Psoas muscle (tissue), 8 donors: ENCODE results near the gene MTMR3. TPM values are rescaled to one million over a fixed set of nuclear protein-coding genes. Genes with fewer than 3 reads are reported as not detected.

Experiments
- ATAC-seq, 4 donors: fragments of 200-7000 bp; cut with Tn5 transposase; one replicate each; pipeline ENCODE4 v1.9.1; 2020; ENCODE audit warnings: moderate library complexity in 3 of 4, mild to moderate bottlenecking in 2 of 4
- DNase-seq, 2 donors: peaks; one replicate each; pipeline ENCODE4 v3.0.0-alpha.2; 2020
- H3K27ac ChIP-seq: fragments of 200-600 bp; one replicate; pipeline ENCODE4 v1.8.0; 2022
- H3K27me3 ChIP-seq, 3 donors: fragments of 200-600 bp in 1 of 3; one replicate each; pipeline versions ENCODE4 v1.6.1 to v1.8.0; 2013 to 2022; ENCODE audit warnings: low read length in 2 of 3, mild to moderate bottlenecking in 2 of 3, moderate library complexity in 1 of 3; ENCODE audit not compliant: insufficient read depth in 3 of 3
- H3K36me3 ChIP-seq, 2 donors: fragments of 200-600 bp in 1 of 2; one replicate each; pipeline versions ENCODE4 v1.6.1 to v1.8.0; 2013 to 2022; ENCODE audit warnings: low read depth in 1 of 2, mild to moderate bottlenecking in 1 of 2, moderate library complexity in 1 of 2; ENCODE audit not compliant: insufficient read depth in 1 of 2
- H3K4me1 ChIP-seq: fragments of 200-600 bp; one replicate; pipeline ENCODE4 v1.8.0; 2022
- H3K4me3 ChIP-seq: fragments of 200-600 bp; one replicate; pipeline ENCODE4 v1.8.0; 2022; ENCODE audit warnings: mild to moderate bottlenecking
- H3K9me3 ChIP-seq: fragments of 200-600 bp; one replicate; pipeline ENCODE4 v1.8.0; 2022
- WGBS, 3 donors: extraction: QIAGEN DNeasy Blood & Tissue Kit; methylation state at CpG; one replicate each; pipeline versions ENCODE4 v1.1.6 to v1.1.7; 2013; 5-methylcytosine and 5-hydroxymethylcytosine counted together
- intact Hi-C, 2 donors: fragments of 100-400 bp; cut with DNase I; formaldehyde crosslinking; loops; one replicate each; pipeline versions ENCODE4 v1.11.0 to v1.14.2; 2022
- polyA plus RNA-seq, 3 donors: library from polyadenylated mRNA; stranded (reverse); fragments of 200-250 nt; gene quantifications; one replicate each; pipeline ENCODE4 v1.2.3, GENCODE V29; 2013
- total RNA-seq, 4 donors: library from RNA; stranded (reverse); fragmentation: NEBNext Ultra II Directional in 2 of 4; extraction: Animal tissue kit (Norgen Biotek cat#: 25700) in 2 of 4; gene quantifications; one replicate each; pipeline versions ENCODE4 v1.2.1 to v1.2.4, GENCODE V29; 2021 to 2023
- TF ChIP-seq, protein P1 (sequence below): fragments of 200-600 bp; IDR thresholded peaks from one replicate; pipeline ENCODE4 v1.8.0; 2022; ENCODE audit warnings: antibody characterized with exemption
- donor health status: healthy with polysubstance abuse.
- donor health status: DM: no; HTN: no; CAD: no; lungs with moderate emphysema.
- donor health status: Bipolar disorder and iron deficiency.
- donor health status: healthy.
- donor health status: DM: yes; HTN: yes; CAD: no.
- donor health status: DM: no; HTN: no; CAD: no.
- donor health status: DM: no; HTN: no; CAD: no.
- donor health status: DM: yes; HTN: yes; CAD: no.

Gene MTMR3
- total and polyA plus RNA-seq, 7 donors = 7.8 to 37.9 (median 31.8) TPM

DNA sequence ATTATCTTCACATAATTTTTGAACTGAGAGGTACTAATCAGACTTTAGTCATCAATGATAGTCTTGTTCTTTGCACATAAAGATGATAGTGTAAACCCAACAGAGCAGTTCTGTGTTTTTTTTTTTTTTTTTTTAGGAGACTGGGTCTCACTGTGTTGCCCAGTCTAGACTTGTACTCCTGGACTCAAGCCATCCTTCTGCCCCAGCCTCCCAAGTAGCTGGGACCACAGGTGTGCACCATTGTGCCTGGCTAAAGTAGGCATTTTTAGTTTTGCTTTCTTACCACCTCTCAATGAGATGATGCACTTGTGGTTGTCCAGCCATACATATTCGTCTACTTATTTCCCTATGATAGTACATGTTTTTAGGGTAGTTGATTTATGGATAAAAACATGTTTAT is 50.6 kb downstream of the MTMR3 start:
- no peak overlapping the region for H3K27ac ChIP-seq
- no peaks in the 10 kb centered on the region for H3K36me3 ChIP-seq
- WGBS, 3 donors = 94 to 100% (median 100%) methylated on average over 1 of the region's 1 CpG
- ATAC-seq (no peak), DNase-seq (no peak)
- intact Hi-C loops = no loop called here
- TF ChIP-seq, protein P1, sequence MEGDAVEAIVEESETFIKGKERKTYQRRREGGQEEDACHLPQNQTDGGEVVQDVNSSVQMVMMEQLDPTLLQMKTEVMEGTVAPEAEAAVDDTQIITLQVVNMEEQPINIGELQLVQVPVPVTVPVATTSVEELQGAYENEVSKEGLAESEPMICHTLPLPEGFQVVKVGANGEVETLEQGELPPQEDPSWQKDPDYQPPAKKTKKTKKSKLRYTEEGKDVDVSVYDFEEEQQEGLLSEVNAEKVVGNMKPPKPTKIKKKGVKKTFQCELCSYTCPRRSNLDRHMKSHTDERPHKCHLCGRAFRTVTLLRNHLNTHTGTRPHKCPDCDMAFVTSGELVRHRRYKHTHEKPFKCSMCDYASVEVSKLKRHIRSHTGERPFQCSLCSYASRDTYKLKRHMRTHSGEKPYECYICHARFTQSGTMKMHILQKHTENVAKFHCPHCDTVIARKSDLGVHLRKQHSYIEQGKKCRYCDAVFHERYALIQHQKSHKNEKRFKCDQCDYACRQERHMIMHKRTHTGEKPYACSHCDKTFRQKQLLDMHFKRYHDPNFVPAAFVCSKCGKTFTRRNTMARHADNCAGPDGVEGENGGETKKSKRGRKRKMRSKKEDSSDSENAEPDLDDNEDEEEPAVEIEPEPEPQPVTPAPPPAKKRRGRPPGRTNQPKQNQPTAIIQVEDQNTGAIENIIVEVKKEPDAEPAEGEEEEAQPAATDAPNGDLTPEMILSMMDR = no peak
- peaks cover 44% of the 10 kb centered on the region for H3K4me1 ChIP-seq
- H3K27me3 ChIP-seq = no peaks in the 10 kb centered on the region
- no peak overlapping the region for H3K4me3 ChIP-seq
- H3K9me3 ChIP-seq = no peaks in the 10 kb centered on the region

DNA sequence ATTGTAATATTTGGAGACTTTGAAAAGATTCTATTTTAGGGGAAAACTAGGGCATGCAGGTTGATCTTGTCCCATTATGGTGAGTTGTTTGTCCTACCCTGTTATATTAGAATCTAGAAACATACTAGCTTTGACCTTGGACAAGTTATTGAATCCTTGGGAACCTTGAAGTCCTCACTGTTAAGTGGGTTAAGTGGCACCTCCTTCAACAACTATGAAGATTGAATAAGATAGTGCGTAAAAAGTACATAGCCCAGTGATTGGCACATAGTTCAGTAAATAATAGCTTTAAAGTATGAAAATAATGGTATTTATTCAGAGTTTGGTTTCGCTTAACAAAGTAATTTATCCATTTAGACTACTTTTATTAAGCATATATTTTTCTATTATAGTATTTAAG is 51.6 kb downstream of the MTMR3 start:
- H3K9me3 ChIP-seq = no peaks in the 10 kb centered on the region
- no peak overlapping the region for H3K4me3 ChIP-seq
- WGBS, 3 donors = 97 to 99% (median 97%) methylated on average over 2 of the region's 2 CpGs
- intact Hi-C loops = no loop called here
- no peak overlapping the region for H3K27ac ChIP-seq
- peaks cover 44% of the 10 kb centered on the region for H3K4me1 ChIP-seq
- no peaks in the 10 kb centered on the region for H3K36me3 ChIP-seq
- ATAC-seq (no peak), DNase-seq (no peak)
- no peaks in the 10 kb centered on the region for H3K27me3 ChIP-seq
- TF ChIP-seq, protein P1 = no peak

DNA sequence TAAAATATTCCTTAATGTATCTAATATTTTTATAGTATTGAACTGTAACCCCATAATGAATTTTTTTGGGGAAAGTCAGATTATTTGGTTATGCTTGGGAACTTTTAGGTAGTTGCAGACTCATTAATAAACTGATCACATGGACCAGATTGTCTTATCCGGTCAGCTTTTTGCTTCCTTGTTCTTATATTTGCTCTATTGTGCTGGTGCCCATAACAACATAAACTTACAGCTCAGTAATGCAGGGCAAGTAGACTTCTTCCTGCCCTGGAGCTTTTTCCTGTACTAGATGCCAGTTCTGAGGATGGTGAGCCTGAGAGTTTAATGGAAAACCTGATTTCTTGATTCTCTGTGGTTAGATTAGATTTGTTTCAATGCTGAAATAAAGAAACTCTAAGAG is 53.2 kb downstream of the MTMR3 start:
- TF ChIP-seq, protein P1 = no peak
- DNase-seq = no peak
- ATAC-seq = no peak
- no peak overlapping the region for H3K27ac ChIP-seq
- intact Hi-C loops = no loop called here
- H3K9me3 ChIP-seq = no peaks in the 10 kb centered on the region
- H3K27me3 ChIP-seq = no peaks in the 10 kb centered on the region
- H3K36me3 ChIP-seq = no peaks in the 10 kb centered on the region
- peaks cover 47% of the 10 kb centered on the region for H3K4me1 ChIP-seq
- 52 to 71% (median 59%) methylated on average over 1 of the region's 1 CpG for WGBS, 3 donors
- no peak overlapping the region for H3K4me3 ChIP-seq

DNA sequence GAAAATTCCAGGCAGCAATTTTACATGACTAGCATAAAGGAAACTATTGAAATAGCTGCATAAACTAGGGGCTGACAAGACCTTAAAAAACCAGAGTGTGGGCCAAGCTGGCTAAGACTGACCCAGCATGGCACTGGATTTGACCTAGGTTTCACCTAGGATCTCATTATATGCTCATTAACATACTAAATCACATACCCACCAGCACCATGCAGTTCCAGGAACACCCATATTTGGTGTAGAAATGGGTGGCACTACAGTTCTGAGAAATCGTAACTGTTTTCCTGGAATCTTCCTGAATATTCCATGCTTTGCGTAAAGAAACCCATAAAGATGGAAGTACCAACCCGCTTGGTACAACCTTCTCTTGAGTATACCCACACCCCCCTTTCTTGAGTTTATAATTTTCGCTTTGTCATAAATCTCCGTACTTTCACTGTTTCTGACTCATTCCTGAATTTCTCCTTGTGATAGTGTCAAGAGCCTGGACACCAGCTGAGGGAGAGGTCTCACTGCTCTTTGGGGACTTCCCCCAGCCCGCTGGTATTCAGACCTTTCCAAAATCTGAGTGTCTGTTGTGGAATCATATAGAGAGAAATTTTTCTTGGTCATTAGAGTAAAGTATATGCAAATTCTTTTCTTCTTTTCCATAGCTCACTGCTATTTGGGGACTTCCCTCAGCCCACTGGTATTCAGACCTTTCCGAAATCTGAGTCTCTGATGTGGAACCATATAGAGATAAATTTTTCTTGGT is 55.1 kb downstream of the MTMR3 start:
- Histone ChIP-seq H3K4me3 (no peak overlapping the region), H3K36me3 (no peaks in the 10 kb centered on the region), H3K9me3 (no peaks in the 10 kb centered on the region), H3K27ac (no peak overlapping the region), H3K4me1 (peaks cover 38% of the 10 kb centered on the region), H3K27me3 (no peaks in the 10 kb centered on the region)
- DNase-seq = no peak
- WGBS, 3 donors = 87 to 93% (median 92%) methylated on average over 7 of the region's 7 CpGs
- ATAC-seq = no peak
- TF ChIP-seq, protein P1 = no peak
- intact Hi-C loops = no loop called here

DNA sequence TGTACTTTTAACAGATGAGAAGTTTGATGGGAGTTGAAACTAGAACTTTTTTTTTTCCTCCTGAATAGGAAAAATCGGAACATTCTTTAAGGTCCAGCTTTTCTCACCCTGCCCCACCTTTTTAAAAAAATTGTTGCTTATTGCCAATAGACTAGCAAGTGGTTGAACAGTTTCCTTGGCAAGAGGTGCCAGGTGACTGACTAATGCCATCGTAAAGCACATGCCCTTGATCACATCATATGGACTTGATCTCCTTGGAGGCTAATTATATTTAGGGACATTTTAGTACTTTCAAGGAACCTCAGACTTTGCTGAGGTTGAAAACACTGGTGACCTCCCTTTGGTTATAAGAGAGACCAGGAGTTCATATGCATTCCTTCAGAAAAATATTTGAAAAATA is 57.6 kb downstream of the MTMR3 start:
- Histone ChIP-seq H3K36me3 (no peaks in the 10 kb centered on the region), H3K4me3 (no peak overlapping the region), H3K9me3 (no peaks in the 10 kb centered on the region), H3K27ac (no peak overlapping the region), H3K4me1 (peaks cover 35% of the 10 kb centered on the region), H3K27me3 (no peaks in the 10 kb centered on the region)
- ATAC-seq (no peak), DNase-seq (no peak)
- TF ChIP-seq, protein P1 = no peak
- intact Hi-C loops = no loop called here
- 67 to 77% (median 69%) methylated on average over 2 of the region's 2 CpGs for WGBS, 3 donors
